Endometrial microvascular endothelial cells (primary cell): ENCODE data around the gene LIX1L. TPM values are rescaled to one million over a fixed set of nuclear protein-coding genes. Genes with fewer than 3 reads are reported as not detected.

Source experiments
- in situ Hi-C: cut with HindIII; loops from 2 replicates; pipeline ENCODE4 v1.10.0; 2017; ENCODE audit warnings: low sequenced_read_pairs, low pct_unique_long_range_greater_than_20kb; ENCODE audit errors: inconsistent ontology term
- total RNA-seq: library from RNA; depleted of rRNA; stranded (reverse); fragments of >200 nt; gene quantifications from one replicate; pipeline ENCODE4 v1.2.3, GENCODE V29; 2015; ENCODE audit errors: inconsistent ontology term

Gene LIX1L
- total RNA-seq, 1 donor from 2014 or later = 46.2 TPM

GRCh38 chr1:145965119-145965744, 7.4 kb upstream of the LIX1L start:
- in situ Hi-C loops = loop anchor here (10.0 kb wide), 1 partner anchor 50 kb away; the partner anchor contains the start of genes ITGA10 and PEX11B

- in situ Hi-C loops = loop anchor here (5.0 to 10.0 kb wide), 2 partner anchors 50 to 107 kb away; partner anchors contain the start of genes ITGA10, PEX11B and PIAS3
Measured at GRCh38 chr1:145964328-145965118, 6.7 kb upstream of the LIX1L start, which contains the start of the genes ANKRD34A and POLR3GL. ANKRD34A (minus strand) TSS chr1:145964575; CDS start chr1:145961759, 2,816 bp downstream. POLR3GL (plus strand) TSS chr1:145964690; CDS start chr1:145974866, 10,176 bp downstream.

- in situ Hi-C loops = loop anchor here (5.0 to 10.0 kb wide), 2 partner anchors 49 to 106 kb away; partner anchors contain the start of genes ITGA10, PEX11B and PIAS3
Measured at GRCh38 chr1:145963265-145964019, 5.6 kb upstream of the LIX1L start.

- in situ Hi-C loops = loop anchor here (5.0 to 10.0 kb wide), 2 partner anchors 48 to 105 kb away; partner anchors contain the start of genes ITGA10, PEX11B and PIAS3
Measured at GRCh38 chr1:145962157-145963102, 4.6 kb upstream of the LIX1L start.

GRCh38 chr1:145961425-145962156, 3.8 kb upstream of the LIX1L start:
- in situ Hi-C loops = loop anchor here (5.0 to 10.0 kb wide), 2 partner anchors 47 to 104 kb away; partner anchors contain the start of genes ITGA10, PEX11B and PIAS3

- in situ Hi-C loops = loop anchor here (5.0 to 10.0 kb wide), 2 partner anchors 46 to 104 kb away; partner anchors contain the start of genes ITGA10, PEX11B and PIAS3
Measured at GRCh38 chr1:145961109-145961424, 3.2 kb upstream of the LIX1L start.

GRCh38 chr1:145960468-145961108, 2.8 kb upstream of the LIX1L start:
- in situ Hi-C loops = loop anchor here (5.0 to 10.0 kb wide), 2 partner anchors 46 to 103 kb away; partner anchors contain the start of genes ITGA10, PEX11B and PIAS3

GRCh38 chr1:145959957-145960467, 2.2 kb upstream of the LIX1L start:
- in situ Hi-C loops = loop anchor here (5.0 to 10.0 kb wide), 2 partner anchors 45 to 103 kb away; partner anchors contain the start of genes ITGA10, PEX11B and PIAS3

- in situ Hi-C loops = no loop called here
Measured at GRCh38 chr1:145959333-145959732, 1.5 kb upstream of the LIX1L start.

GRCh38 chr1:145958734-145959133, 917 bp upstream of the LIX1L start:
- in situ Hi-C loops = no loop called here

- in situ Hi-C loops = no loop called here
Measured at GRCh38 chr1:145956781-145957442, 905 bp downstream of the LIX1L start.

GRCh38 chr1:145956361-145956760, 1.5 kb downstream of the LIX1L start:
- in situ Hi-C loops = no loop called here

GRCh38 chr1:145955436-145955835, 2.4 kb downstream of the LIX1L start:
- in situ Hi-C loops = no loop called here

- in situ Hi-C loops = no loop called here
Measured at GRCh38 chr1:145953861-145954260, 4.0 kb downstream of the LIX1L start.

GRCh38 chr1:145952903-145953302, 4.9 kb downstream of the LIX1L start:
- in situ Hi-C loops = no loop called here

GRCh38 chr1:145951526-145951925, 6.3 kb downstream of the LIX1L start:
- in situ Hi-C loops = no loop called here
